Measurements from ENCODE around the gene HEG1.

The HEG1 gene

DNA sequence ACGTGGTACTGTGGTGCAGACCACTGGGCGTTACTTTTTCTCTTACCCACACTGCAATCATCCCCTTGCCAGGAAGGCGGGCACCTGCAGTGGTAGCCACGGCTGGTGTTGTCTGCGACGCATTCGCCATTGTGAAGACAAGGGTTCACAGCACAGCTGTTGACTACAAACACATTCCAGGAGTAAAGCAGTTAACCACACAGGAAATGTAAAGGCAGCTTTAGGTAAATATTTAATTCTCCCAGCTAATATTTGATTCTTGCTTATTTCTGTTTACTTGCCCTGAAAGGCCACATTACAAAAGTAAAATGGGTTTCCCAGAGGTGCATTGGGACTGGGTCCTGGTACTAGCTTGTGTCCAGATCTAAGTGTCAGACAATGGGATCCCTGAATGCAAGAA lies 45.4 kb downstream of the HEG1 start:
- peak; percentile 46 for DNase-seq

DNA sequence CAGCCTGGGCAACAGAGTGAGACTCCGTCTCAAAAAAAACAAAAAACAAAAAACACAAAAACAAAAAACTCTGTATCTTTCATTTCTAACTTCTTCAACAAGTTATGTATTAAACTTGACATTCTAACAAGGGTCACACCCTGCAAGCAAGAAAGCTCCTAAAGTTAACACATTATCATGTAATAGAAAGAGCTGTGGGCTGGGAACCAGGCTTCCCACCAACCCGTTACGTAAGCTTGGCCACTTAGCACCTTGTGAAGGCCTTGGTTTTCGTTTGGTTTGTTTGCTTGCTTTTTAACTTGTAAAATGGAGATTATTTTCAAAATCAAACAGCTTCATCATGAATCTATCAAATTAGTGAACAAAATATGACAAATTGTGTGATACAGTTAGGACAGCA lies 47.0 kb downstream of the HEG1 start:
- DNase-seq = no peak

DNA sequence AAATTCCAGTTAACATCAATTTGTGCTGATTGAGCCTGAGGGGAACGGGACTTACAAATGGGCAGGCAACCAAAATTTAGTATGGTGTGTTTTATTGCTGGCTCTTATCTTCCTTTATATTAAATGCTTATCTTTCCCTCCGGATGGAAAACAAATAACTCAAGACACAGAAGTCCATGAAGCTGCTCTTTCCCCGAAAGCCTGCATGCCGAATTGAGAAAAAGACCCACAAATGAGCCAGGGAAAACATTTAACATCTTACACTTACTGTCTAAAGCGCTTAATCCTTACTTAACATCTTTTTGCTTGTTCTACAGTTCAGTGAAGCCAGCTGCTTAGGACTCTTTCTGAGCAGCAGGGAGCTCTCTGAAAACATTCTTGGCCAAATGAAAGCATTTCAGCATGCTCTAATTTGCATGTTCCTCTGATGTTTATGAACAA lies 49.5 kb downstream of the HEG1 start:
- DNase-seq = no peak

DNA sequence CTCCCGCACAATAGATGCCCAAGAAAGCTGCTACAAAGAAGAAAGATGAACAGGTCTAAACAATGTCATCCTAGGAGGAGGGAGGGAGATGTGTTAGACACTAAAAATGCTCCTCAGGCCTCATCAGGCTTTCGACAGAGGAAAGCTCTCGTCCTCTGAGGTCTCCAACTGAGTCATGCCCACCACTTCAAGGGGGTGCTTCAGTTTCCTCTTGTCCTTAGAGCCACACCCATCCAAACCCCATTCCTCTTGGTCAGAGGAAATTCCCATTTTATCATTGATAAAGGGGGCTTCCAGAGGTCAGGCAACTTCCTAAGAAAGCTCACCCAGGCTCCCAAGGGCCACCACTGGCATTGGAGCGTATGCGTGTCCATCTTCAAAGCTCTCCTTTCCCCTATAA lies 50.1 kb downstream of the HEG1 start:
- no peak for DNase-seq

DNA sequence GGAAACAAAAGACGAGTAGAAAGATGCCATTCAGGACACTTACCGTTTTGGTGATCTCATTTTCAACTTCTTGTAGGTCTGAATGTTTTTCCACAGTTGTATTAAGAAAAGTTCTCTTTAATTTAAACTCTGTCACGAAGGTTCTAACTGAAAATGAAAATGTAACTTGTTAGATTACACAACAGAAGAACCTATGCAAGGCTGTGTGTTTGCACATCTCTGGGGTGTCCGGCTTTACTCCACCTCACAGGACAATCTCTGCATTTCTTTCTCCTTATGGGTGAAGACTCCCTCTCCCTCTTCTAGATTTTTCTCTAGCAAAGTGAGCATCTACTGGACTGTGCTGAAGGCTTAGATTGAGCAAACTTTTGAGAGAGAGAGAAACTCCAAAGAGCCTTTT lies 50.6 kb downstream of the HEG1 start:
- DNase-seq = no peak

DNA sequence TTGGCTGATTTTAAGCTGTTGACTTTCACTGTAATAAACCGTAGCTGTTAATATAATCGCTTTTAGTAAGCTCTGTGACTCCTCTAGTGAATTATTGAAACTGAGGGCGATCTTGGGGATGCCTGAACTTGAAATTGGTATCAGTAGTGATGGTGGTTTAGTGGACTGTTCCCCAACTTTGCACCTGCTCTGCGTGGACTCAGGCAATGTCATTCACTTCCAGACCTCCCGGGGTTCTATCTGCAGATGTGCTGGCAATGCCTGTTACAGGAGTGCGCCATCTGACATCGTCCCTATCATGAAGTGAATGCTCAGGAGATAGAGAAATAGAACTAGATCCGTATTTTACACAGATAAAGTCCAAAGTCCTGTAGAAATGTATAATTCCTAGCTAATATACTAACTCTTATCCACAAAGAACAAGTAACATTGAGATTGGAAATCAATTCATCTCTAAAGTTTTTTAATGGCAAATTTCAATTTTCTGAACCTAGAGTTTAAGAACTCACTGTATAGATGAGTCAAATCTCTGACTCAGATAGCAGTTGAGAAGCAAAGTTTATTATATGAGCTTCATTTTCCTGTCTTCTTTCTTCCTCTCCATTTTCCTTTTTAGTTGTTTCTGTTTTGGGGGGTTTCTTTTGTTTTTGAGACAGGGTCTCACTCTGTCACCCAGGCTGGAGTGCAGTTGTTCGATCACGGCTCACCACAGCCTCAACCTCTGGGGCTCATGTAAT lies 51.8 kb downstream of the HEG1 start:
- no peak for DNase-seq

DNA sequence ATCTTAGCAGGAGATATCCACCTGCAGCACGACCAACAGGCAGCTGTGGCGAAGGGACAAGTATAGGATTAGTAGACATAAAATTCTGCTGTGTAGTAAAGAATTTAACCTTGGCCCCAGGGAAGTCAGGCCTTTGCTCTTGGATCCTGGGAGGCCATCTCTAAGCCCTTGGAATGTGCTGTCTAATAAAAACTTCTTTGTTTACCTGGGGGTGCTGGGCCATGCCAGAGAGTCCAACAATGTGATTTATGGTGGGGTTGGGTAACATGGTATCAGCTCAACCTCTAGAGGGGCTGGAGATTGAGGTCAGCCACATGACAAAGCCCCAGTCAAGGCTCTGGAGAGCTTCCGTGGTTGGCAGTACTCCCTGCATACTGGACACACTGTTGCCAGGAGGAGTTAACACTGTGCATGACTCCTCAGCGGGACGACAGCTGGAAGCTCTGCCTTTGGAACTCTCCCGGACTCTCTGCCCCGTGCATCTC lies 52.4 kb downstream of the HEG1 start:
- no peak for DNase-seq

DNA sequence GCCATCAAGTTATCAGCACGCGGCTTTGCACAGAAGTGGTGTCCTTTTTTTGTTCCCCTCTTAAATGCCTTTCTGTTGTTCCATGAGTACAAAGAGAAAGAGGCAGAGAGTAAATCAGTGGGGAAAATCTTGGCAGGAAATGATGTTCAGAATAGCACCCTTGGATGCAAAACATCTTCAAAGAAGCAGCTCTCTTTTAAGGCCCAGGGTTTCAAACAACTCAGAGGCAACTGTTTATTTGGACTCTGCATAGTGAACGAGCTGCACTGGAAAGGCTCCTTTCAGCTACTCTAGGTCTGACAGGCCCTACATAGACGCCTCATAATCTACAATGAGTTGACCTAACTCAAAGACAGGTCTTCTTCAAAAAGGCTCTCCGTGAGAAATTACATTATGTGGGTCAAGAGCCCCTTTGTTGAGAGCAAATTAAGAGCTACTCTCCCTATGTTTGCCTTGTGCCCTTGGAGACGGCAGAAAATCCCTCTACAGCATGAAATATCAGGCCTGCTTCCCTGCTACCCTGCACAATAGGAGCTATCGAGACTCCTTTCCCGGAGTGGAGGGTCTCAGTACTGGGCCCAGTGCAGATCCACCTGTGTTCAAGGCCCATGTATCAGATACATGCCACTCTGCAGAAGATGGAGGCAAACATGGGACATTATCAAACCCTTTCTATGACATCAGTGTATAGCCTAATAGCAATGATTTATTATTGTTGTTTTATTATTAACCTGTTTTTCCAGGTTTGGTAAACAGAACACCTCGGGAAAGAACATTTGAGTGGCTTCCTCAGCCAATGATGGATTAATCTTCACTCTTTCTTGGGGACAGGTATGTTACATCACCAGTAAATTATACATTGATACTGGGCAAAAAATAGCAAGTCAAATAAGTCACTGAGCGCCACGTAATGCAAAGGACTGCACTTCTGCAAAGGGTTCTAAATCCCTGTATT lies 53.1 kb downstream of the HEG1 start:
- peak; percentile 43 for DNase-seq

DNA sequence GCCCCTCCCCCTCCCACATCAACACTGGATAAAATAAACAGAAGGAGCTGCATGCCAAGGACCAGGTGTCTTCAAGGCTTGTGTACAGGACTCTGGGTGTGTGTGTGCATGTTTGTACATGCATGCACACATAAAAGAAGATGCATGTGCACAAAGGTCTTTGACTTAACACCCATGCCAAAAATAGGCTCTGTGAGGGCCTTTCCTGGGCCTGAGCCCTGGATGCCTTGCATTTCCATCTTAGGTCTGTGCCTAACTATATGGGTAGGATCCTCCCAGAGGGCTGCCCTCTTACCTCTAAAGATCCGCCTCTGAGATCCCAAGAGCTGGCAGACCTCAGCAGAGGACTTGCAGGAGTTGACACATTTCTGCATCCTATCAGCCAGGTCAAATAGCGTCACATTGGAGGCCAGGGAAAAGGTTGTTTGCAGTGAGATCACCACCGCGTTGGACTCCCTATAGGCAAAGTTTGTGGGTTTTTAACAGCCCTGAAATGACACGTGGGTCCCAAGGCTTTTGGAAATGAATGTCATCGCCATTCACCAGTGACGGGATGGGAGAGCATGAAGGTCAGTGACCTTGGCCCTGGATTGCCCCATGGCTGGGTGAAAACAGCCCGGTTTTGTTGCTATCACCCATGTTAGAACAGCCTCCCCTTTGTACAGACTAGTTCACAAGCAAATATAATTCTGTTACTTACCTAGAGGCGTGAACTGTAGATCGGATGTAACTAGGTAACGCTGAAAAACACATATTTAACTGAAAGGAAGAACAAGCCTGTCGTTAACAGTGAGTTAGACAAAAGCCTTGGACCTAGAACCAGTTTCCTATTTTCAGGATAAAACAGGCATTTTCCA lies 54.0 kb downstream of the HEG1 start:
- DNase-seq = no peak

DNA sequence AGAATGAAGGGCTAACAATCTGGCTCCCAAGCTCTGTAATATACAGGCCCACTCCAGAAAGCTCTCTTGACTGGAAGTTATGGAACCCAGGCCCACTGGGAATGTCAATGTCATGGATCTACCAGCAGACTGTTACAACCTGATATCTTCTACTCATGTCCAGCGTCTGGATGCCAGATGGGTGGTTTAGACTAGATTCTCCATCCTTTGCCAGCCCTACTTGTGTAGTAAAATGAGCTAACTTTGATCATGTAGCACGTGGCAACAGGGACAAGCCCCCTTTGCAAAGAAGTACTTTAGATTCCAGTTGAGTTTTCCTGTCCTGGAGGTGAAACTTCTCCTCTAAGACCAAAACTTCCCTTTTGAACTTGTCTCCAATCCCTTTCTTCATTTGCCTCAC lies 55.1 kb downstream of the HEG1 start:
- DNase-seq = no peak

DNA sequence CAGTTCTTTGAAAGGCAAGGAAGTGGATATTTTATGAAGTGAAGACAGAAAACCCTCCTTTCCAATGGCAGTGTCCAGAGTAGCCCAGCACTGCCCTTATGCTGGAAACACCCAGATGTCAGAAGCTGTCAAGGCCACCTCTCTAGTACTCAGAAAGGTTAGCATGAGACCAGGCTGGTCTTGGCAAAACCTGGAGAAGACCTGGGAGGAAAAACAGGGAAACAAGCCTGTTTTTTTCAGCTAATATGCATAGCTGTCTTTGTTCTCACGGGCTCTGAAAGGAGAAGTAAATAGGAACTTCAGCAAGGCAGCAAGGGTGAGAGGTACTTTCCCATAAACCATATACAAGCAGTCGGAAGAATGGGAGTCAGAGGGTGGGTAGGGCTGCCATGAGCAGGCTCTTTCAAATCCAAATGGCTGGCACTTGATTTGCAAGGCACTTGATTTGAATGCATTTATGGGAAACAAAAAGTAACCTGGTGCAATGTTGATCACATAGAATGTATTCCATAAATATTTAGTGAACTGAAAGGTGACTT lies 55.8 kb downstream of the HEG1 start:
- DNase-seq = no peak

DNA sequence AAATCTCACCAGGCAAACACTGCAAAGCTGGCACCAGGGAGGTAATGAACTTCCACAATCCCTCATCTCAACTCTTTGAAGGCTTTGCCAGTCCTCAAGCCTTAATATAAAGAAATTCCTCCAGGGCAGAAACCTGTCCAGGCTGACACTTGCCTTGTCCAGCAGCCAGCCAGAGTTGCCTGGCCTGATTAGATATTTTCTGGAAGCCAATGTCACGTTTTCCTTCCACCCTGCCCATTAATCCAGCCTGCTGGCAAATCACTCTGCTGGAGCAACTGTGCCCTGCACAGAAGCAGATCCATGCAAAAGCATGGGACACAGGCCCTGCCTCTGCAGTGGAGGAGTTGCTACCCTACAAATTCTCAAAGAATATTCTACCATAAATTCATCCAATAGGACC lies 56.5 kb downstream of the HEG1 start:
- no peak for DNase-seq

DNA sequence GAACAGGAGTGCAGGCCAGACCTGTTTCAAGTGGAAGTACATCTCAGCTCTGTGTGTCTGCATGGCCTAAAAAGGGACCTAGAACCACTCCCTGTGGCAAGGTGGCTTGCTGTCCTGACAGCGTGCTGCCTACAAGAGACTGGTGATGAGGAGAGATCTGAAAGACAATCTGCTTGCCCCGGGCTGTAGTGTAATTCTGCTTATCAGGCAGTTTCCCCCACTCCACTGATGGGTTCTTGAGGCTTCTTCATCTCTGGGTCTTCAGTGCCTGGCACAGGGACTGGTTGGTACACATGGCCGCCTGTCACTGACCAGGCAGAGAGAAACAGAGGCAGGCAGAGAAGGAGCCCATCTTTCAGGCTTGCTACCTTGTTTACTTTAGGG lies 57.6 kb downstream of the HEG1 start:
- no peak for DNase-seq

DNA sequence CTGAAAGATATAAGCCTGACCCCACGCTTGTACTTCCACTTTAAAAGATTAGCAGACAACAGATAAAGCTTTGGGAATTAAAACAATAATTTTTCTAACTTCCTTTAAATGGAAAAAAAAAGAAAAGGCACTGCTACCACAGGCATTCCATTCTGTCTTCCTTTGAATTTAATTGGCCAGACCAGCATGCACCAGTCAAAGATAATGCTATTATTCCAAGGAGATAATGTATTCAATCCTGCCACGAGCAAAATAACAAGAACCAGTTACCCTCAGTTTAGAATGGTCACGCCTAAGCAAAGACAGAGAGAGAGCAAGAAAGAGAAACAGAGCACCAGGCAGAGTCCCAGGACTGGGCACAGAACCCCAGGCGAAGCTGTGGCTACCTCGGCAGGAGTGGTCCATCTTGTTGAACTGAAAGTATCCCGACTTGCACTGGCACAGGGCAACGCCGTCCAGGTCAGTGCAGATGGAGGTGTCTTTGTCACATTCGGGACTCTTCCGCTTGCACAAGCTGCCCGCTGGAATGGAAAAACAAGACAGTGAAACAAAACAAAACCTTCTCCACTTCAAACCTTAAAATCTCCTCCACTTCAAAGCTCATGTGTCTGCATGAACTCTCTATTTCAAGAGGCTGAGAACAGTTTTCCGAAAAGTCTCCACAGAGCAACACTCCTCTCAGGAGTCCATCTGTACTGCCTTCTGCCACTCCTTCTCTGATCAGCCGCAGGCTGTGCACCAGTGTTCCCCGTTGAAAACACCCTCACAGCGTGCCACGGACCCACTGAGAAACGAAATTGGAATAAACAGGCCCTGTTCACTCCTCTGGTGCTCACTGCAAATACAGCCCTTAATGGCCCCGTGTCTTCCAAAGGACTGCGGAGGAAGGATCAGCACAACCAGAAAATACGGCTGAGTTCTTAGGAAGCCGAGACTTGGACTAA lies 58.2 kb downstream of the HEG1 start:
- no peak for DNase-seq

DNA sequence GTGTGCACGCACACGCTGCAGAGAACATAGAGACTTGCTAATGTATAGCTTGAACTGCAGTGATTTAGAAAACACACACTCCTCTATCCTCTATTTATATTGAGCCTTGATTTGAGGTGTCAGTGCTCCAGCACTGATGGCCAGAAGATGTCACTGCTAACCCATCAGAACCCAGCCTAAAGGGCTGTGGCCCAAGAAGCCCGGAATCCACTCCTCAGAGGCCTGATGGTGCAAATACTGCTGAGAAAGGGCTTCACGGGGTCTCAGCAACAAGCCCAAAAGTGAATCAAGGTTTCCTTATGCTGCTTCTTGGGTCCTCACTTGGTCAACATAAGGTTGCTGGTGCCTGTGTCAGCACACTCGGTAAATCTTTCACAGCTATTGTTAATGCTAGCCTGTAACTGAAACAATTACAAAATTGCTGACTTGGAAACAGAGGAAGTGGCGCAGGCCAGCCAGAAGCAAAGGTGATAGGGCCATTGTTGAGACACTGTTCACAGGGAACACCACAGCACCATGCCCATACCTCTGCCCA lies 60.3 kb downstream of the HEG1 start:
- DNase-seq = peak; percentile 8

DNA sequence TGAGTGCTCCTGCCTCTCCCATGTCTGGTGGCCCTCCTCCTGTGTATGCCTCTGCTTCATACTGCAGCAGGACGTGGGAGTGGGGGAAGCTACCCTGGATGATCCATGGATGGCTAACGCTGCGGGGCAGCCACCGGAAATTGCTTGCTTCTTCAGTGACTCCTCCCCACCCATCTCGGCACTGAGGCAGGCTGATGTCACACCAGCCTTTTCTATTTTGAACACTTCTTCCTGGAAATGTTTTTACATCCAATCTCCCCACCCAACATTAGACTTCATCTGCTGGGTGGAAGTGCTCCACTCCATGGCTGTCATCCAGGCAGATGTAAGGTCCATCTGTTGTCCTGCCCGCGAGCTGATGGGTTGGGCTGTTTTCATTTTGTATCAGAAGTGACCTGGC lies 62.3 kb downstream of the HEG1 start:
- DNase-seq = no peak

DNA sequence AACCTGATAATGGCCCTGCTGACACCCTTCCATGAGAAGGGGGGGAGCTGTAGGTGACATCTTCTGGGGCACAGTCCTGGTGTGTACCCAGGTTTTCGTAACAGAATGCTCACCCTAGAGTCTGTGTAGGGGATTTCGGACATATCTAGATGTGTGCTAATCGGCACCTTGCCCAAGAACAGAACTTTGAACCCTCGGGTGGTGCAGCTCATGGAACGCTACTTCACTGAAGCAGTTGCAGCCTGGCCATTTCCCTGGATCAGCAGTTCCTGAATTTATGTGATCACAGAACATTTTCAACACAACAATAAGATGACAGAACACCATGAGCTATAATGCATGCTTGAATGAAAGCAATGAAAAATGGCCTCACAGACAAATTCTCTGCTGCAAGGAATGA lies 63.8 kb downstream of the HEG1 start:
- no peak for DNase-seq

DNA sequence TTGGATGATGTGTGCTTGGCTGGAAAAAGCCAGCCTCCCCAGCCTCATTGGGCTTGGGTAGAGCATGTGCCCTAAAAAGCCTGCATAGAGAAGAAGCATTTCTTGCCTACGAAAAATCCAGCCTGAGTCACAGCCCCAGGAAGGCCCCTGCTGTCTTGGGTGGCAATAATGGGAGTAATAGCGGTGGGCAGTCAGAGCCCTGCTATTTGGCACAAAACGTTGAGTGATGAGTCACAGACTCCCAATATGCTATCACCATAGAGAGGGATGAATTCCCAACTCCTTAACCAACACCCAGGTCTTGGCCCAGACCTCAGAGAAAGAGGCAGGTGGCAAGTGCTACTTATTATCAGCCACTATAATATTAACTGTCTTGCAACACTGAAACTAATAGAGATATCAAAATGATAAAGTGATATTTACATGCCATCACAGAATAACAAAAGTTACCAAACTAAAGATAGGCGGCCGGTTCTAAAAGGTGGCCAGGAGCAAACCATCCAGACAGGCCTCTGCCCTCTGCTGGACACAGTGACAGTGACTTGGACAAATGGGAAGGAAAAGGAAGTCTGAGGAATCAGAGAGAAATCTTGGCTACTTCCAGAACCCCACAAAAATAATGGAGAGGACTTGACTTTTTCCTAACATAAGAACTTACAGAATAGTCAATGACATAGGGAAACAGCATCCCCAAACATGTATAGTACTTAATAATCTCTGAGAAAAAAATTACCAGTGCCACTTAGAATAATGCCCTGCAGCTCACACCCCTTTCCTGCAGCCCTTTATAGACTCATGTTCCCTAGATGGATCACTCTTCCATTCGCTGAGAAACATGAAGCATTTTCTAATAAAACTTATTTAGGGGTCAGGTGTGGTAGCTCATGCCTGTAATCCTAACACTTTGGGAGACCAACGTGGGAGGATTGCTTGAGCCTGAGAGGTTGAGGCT lies 69.3 kb downstream of the HEG1 start:
- no peak for DNase-seq

DNA sequence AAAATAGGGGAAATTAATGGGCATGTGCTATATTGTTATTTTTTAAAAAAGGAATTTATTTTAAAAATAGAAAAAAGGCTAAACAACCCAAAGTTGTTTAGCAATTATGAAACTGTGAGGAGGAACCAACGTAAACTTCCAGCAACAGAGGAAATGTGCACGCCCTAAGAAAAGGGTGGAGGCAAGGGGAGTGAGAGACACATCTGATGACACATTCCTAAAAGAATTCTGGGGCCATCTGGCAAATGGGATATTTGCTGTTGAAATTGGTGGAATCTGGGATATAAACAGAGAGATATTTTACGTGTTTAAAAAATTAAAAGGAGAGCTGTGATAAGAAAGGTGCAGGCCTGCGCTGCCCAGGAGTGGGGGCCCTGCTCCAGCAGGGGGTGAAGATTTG lies 70.4 kb downstream of the HEG1 start:
- no peak for DNase-seq

DNA sequence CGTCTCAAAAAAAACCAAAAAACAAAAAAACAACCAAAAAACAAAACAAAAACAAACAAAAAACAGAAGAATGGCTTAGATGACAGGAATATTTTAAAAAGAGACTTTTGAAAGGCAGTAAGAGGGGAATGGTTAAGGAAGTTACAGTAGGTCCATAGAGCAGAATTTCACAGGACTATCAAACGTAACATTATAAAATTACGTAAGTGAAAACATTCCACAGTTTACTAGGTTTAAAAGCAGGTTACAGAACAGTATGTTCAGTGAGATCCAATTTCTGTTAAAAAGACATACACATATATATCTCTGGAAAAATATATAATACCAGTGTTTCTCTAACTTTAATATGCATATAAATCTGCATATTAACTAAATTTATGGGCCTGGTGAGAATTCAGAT lies 71.0 kb downstream of the HEG1 start:
- no peak for DNase-seq

Data from NCI-H2029 treated with DMSO at 0.1 percent for 48 hours (cell line).